ENCODE results near the gene MDGA2. TPM values are rescaled to one million over a fixed set of nuclear protein-coding genes. Genes with fewer than 3 reads are reported as not detected.

MDGA2 gene
- total RNA-seq, 1 donor from 2014 or later = 8.1 TPM

DNA sequence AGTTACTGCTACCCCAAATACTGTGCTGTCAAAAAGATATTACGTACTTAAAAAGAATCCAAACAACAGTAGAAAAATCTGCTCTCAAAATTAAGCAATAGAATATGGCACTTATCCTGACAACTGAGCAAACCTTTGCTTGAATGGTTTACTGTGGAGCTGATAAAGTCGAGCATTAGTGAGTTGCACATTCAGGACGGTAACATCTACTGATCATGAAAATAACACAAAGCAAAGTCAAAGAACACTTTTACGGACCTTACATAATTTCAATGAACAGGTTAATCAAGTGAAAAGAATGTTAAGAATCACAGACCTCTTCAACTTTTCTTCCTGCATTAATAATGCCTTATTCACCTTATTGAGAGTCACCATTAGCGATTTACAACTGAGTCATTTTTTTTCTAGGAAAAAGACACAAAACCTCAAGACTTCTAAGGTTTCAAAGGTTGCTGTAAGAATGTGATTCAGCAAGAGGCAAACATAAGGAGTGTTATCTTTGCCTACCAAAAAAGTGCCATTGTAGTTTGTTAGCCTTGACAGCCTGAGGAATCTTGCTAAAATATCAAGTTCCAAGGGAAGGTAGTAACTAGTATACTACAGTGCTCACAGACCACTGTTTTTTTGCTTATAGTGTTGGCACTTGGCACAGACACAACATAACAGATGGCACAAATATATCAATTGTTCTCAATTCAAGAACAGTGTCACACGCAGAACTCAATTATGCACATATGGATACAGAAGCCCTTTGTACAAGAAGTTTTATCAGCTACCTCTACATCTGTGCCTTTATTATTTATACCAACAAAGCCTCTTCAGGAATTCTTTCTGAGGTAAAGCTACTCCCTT lies 689.6 kb downstream of the MDGA2 start:
- no peaks in the 10 kb centered on the region for H3K27me3 Mint-ChIP-seq (ENCODE audit: unreplicated experiment)
- no peak overlapping the region for H3K4me3 Mint-ChIP-seq (ENCODE audit: unreplicated experiment)
- no peaks in the 10 kb centered on the region for H3K9me3 Mint-ChIP-seq (ENCODE audit: unreplicated experiment)
- TF ChIP-seq, protein P1, sequence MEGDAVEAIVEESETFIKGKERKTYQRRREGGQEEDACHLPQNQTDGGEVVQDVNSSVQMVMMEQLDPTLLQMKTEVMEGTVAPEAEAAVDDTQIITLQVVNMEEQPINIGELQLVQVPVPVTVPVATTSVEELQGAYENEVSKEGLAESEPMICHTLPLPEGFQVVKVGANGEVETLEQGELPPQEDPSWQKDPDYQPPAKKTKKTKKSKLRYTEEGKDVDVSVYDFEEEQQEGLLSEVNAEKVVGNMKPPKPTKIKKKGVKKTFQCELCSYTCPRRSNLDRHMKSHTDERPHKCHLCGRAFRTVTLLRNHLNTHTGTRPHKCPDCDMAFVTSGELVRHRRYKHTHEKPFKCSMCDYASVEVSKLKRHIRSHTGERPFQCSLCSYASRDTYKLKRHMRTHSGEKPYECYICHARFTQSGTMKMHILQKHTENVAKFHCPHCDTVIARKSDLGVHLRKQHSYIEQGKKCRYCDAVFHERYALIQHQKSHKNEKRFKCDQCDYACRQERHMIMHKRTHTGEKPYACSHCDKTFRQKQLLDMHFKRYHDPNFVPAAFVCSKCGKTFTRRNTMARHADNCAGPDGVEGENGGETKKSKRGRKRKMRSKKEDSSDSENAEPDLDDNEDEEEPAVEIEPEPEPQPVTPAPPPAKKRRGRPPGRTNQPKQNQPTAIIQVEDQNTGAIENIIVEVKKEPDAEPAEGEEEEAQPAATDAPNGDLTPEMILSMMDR (IDR thresholded peaks at IDR 0.05; ENCODE audit: unreplicated experiment) = no peak
- H3K4me1 Mint-ChIP-seq (ENCODE audit: unreplicated experiment) = no peaks in the 10 kb centered on the region
- H3K27ac Mint-ChIP-seq (ENCODE audit: unreplicated experiment) = no peak overlapping the region
- H3K36me3 Mint-ChIP-seq (ENCODE audit: low read depth, unreplicated experiment) = no peaks in the 10 kb centered on the region
- DNase-seq (ENCODE audit: low spot score) = no peak

DNA sequence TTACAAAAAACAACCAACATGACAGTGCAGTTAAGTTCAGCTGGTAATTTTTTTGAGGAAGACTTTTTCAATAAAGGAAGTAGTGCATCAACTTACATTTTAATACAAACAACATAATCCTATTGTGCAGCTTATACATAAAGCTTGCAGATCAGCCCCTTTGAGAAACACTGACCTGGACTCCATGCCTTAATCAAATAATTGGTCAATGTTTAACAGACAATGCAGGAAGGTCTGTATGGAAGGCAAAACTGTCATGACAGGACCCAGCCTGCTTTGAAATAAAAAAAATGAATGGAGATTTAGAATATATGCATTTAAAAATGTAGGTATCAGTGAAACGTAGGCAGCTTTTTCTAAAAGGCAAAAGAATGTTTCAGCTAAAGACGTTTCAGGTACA lies 702.1 kb downstream of the MDGA2 start:
- no peaks in the 10 kb centered on the region for H3K36me3 Mint-ChIP-seq (ENCODE audit: low read depth, unreplicated experiment)
- no peak overlapping the region for H3K4me3 Mint-ChIP-seq (ENCODE audit: unreplicated experiment)
- no peaks in the 10 kb centered on the region for H3K9me3 Mint-ChIP-seq (ENCODE audit: unreplicated experiment)
- TF ChIP-seq, protein P1 (IDR thresholded peaks at IDR 0.05; ENCODE audit: unreplicated experiment) = no peak
- DNase-seq (ENCODE audit: low spot score) = no peak
- no peaks in the 10 kb centered on the region for H3K27me3 Mint-ChIP-seq (ENCODE audit: unreplicated experiment)
- no peak overlapping the region for H3K27ac Mint-ChIP-seq (ENCODE audit: unreplicated experiment)
- H3K4me1 Mint-ChIP-seq (ENCODE audit: unreplicated experiment) = no peaks in the 10 kb centered on the region

DNA sequence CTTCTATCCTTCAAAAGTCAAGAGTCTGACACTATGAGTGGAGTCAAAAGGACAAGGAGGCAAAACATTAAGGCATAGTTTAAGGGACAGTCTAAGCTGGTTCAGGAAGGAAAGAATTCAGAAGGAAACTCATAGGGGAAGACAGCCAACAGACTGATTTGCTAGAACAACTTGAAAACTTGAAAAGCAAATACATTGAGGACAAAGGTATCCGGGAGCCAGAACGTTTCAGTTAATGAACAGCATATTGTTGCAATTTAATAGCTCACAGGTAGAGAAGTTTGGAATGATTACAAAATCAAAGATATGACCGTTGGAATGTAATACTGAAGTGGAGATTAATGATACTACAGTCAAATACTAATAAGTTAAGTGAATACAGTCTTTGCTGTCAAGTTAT lies 711.0 kb downstream of the MDGA2 start:
- Mint-ChIP-seq H3K36me3 (ENCODE audit: low read depth, unreplicated experiment) (no peaks in the 10 kb centered on the region), H3K4me3 (ENCODE audit: unreplicated experiment) (no peak overlapping the region), H3K9me3 (ENCODE audit: unreplicated experiment) (no peaks in the 10 kb centered on the region), H3K27ac (ENCODE audit: unreplicated experiment) (no peak overlapping the region), H3K27me3 (ENCODE audit: unreplicated experiment) (no peaks in the 10 kb centered on the region), H3K4me1 (ENCODE audit: unreplicated experiment) (no peaks in the 10 kb centered on the region)
- no peak for DNase-seq (ENCODE audit: low spot score)
- TF ChIP-seq, protein P1 (IDR thresholded peaks at IDR 0.05; ENCODE audit: unreplicated experiment) = no peak

DNA sequence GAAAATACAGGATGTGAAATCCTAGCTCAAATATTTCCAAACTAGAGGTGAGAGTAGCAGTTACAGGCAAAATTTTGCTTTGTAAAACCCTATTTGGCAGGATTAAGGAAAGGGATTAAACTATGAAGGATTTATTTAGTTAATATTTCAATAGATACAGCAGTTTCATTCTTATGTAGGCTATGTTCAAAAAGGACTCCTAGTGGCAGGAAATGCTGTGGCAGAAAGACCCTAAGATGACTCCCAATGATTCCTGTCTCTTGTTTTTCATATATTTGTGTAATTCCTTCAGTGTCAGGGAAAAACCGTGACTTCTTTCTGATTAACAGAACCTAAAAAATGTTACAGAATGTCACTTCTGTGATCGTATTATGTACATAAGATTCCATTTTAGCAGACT lies 724.3 kb downstream of the MDGA2 start:
- Mint-ChIP-seq H3K27me3 (ENCODE audit: unreplicated experiment) (no peaks in the 10 kb centered on the region), H3K27ac (ENCODE audit: unreplicated experiment) (no peak overlapping the region), H3K4me3 (ENCODE audit: unreplicated experiment) (no peak overlapping the region), H3K4me1 (ENCODE audit: unreplicated experiment) (no peaks in the 10 kb centered on the region), H3K36me3 (ENCODE audit: low read depth, unreplicated experiment) (peaks cover 3% of the 10 kb centered on the region), H3K9me3 (ENCODE audit: unreplicated experiment) (no peaks in the 10 kb centered on the region)
- DNase-seq (ENCODE audit: low spot score) = no peak
- TF ChIP-seq, protein P1 (IDR thresholded peaks at IDR 0.05; ENCODE audit: unreplicated experiment) = peak; percentile 38

DNA sequence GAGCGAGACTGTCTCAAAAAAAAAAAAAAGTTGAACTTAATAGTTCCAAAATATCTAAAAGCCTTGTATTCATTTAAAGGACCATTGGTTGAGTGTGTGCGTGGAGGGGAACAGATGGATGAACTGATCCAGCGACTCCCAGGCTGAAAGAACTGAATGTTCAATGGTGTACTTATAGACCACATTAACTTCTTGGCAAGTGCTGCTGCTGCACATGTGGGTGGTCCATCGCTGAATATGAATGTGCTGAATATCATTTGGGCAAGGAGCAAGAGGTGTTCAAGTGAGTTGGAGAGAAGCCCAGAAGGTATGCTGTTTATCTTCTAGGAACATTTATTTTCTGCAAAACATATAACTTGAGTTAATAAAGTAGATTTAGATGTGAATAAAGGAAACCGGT lies 734.8 kb downstream of the MDGA2 start:
- TF ChIP-seq, protein P1 (IDR thresholded peaks at IDR 0.05; ENCODE audit: unreplicated experiment) = no peak
- no peak for DNase-seq (ENCODE audit: low spot score)
- no peak overlapping the region for H3K4me3 Mint-ChIP-seq (ENCODE audit: unreplicated experiment)

More for the DNA sequence above, 734.8 kb downstream of the MDGA2 start:
- H3K27ac Mint-ChIP-seq (ENCODE audit: unreplicated experiment) = no peak overlapping the region
- no peaks in the 10 kb centered on the region for H3K9me3 Mint-ChIP-seq (ENCODE audit: unreplicated experiment)
- H3K4me1 Mint-ChIP-seq (ENCODE audit: unreplicated experiment) = no peaks in the 10 kb centered on the region
- no peaks in the 10 kb centered on the region for H3K27me3 Mint-ChIP-seq (ENCODE audit: unreplicated experiment)
- H3K36me3 Mint-ChIP-seq (ENCODE audit: low read depth, unreplicated experiment) = no peaks in the 10 kb centered on the region

Data from endothelial cell (in vitro differentiated cells).